ENCODE results near the gene ADGRE1. TPM values are rescaled to one million over a fixed set of nuclear protein-coding genes. Genes with fewer than 3 reads are reported as not detected.

ADGRE1 gene, protein sequence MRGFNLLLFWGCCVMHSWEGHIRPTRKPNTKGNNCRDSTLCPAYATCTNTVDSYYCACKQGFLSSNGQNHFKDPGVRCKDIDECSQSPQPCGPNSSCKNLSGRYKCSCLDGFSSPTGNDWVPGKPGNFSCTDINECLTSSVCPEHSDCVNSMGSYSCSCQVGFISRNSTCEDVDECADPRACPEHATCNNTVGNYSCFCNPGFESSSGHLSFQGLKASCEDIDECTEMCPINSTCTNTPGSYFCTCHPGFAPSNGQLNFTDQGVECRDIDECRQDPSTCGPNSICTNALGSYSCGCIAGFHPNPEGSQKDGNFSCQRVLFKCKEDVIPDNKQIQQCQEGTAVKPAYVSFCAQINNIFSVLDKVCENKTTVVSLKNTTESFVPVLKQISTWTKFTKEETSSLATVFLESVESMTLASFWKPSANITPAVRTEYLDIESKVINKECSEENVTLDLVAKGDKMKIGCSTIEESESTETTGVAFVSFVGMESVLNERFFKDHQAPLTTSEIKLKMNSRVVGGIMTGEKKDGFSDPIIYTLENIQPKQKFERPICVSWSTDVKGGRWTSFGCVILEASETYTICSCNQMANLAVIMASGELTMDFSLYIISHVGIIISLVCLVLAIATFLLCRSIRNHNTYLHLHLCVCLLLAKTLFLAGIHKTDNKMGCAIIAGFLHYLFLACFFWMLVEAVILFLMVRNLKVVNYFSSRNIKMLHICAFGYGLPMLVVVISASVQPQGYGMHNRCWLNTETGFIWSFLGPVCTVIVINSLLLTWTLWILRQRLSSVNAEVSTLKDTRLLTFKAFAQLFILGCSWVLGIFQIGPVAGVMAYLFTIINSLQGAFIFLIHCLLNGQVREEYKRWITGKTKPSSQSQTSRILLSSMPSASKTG
- not detected in 2 replicates for total RNA-seq

DNA sequence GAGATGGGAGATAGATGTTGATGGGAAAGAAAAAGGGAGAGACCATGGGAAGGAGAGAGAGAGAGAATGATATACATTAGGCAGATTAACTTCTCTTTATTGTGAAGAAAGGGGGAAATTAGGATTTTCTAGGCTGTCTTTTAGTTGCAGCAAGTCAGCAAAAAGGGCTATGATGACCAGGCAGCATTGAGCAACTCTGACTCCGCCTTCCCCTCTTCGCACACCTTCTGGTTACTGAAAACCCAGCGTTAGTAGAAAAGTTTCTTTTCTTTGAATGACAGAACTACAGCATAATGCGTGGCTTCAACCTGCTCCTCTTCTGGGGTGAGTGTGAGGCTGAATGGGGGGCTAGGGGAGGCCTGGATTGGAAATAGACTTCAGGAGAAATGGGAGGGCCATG, at the start of gene ADGRE1:
TSS of gene ADGRE1 (plus strand) at position 264 of the 400 bp plus-strand sequence. CDS start at position 294, 30 bp downstream.
- H3K4me3 ChIP-seq (ENCODE audit: low read depth, low read length) = no peak within 1 kb of the TSS
- TF ChIP-seq, protein P1, sequence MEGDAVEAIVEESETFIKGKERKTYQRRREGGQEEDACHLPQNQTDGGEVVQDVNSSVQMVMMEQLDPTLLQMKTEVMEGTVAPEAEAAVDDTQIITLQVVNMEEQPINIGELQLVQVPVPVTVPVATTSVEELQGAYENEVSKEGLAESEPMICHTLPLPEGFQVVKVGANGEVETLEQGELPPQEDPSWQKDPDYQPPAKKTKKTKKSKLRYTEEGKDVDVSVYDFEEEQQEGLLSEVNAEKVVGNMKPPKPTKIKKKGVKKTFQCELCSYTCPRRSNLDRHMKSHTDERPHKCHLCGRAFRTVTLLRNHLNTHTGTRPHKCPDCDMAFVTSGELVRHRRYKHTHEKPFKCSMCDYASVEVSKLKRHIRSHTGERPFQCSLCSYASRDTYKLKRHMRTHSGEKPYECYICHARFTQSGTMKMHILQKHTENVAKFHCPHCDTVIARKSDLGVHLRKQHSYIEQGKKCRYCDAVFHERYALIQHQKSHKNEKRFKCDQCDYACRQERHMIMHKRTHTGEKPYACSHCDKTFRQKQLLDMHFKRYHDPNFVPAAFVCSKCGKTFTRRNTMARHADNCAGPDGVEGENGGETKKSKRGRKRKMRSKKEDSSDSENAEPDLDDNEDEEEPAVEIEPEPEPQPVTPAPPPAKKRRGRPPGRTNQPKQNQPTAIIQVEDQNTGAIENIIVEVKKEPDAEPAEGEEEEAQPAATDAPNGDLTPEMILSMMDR (conservative IDR thresholded peaks at IDR 0.05; ENCODE audit: low read depth, low read length) = no peak
- DNase-seq (ENCODE audit: low read depth) = no peak

DNA sequence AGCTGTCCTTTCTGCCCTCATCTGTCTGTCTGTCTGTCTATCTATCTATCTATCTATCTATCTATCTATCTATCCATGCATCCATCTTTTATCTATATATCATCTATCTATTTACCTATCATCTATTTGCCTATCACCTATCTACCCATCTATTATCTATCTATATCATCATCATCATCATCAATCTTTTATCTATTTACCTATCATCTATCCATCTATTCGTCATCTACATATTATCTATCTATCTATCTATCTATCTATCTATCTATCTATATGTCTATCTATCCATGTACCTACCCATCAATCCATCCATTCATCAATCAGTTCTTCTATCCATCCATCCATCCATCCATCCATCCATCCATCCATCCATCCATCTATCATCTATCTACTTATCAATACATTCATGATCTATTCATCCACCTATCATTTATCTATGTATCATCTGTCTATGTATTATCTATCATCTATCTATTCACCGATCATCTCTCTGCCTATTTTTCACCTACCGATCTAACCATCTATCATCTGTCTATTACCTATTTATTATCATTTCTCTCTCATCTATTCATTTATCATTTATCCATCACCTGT, 49.2 kb upstream of the ADGRE1 start:
- no peak overlapping the region for H3K4me3 ChIP-seq (ENCODE audit: low read depth, low read length)
- no peak for DNase-seq (ENCODE audit: low read depth)
- TF ChIP-seq, protein P1 (conservative IDR thresholded peaks at IDR 0.05; ENCODE audit: low read depth, low read length) = no peak

DNA sequence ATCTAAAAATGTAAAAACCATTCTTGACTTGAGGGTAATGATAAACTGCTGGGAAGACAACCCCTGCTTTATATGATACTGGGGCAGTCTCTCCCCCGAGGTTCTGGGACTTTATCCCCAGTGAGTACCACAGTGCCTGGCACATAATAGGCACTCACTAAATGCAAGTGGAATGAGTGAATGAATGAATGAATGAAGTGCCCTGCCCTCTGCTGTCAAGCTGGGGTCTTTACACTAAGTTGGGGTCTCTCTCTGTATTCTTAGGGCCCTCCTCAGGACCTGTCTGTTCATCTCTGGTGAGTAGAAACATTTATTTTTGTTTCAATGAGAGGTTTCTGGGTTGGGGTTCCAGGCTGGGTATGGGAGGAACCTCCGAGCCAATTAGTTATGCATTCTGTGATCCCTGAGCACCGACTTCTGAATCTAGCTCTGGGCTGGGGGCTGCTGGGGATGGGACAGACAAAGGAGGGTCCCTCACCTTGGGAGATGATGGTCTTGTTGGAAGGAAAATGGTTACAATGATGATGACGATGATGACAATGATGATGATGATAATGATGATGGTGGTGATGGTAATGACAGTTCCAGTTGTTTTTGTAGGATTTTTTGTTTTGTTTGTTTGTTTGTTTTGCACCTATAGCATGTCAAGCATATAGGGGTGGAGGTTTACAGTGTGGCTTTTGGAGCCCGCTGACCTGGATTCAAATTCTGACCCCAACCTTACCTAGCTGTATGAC, 44.3 kb upstream of the ADGRE1 start:
- TF ChIP-seq, protein P1 (conservative IDR thresholded peaks at IDR 0.05; ENCODE audit: low read depth, low read length) = no peak
- H3K4me3 ChIP-seq (ENCODE audit: low read depth, low read length) = no peak overlapping the region
- no peak for DNase-seq (ENCODE audit: low read depth)

DNA sequence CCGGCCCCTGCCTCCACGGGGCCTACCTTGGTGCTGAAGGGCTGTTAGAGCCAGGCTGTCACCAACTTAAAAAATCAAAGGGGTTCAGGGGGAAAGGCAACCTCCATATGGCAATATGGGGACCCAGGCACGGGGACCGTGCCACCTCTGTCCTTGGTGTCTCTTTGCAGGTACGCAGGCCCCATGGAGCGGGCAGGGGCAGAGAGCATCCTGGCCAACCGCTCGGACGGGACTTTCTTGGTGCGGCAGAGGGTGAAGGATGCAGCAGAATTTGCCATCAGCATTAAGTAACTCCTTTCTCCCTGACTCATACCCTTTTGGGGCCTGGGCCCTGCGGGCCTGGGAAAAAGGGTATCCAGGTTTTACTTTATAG, 39.6 kb upstream of the ADGRE1 start:
- no peak overlapping the region for H3K4me3 ChIP-seq (ENCODE audit: low read depth, low read length)
- TF ChIP-seq, protein P1 (conservative IDR thresholded peaks at IDR 0.05; ENCODE audit: low read depth, low read length) = no peak
- no peak for DNase-seq (ENCODE audit: low read depth)

DNA sequence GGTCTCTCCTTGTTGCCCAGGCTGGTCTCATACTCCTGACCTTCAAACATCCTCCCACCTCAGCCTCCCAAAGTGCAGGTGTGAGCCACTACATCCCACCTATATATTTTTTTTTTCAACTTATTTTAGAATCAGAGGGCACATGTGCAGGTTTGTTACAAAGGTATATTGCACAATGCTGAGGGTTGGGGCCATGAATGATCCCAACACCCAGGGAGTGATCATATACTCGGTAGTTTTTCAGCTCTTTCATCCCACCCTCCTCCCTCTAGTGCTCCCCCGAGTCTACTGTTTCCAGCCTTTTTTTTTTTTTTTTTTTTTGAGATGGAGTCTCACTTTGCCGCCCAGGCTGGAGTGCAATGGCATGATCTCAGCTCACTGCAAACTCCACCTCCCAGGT, 38.4 kb upstream of the ADGRE1 start:
- TF ChIP-seq, protein P1 (conservative IDR thresholded peaks at IDR 0.05; ENCODE audit: low read depth, low read length) = no peak
- no peak for DNase-seq (ENCODE audit: low read depth)
- no peak overlapping the region for H3K4me3 ChIP-seq (ENCODE audit: low read depth, low read length)

DNA sequence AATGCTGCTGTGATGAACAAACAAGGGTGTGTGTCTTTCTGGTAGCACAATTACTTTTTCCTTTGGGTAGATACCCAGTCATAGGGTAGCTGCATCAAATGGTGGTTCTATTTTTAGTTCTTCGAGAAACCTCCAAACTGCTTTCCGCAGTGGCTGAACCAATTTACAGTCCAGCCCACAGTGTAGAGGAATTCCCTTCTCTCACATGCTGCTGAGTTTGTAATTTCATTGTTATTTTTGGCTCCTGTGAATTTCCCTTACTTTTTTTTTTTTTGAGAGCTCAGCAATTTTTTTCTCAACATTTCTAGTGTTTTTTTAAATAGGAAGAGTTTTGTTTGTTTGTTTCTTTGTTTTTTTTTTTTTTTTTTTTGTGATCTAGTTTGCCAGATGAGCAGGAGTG, 37.5 kb upstream of the ADGRE1 start:
- TF ChIP-seq, protein P1 (conservative IDR thresholded peaks at IDR 0.05; ENCODE audit: low read depth, low read length) = no peak
- no peak for DNase-seq (ENCODE audit: low read depth)
- H3K4me3 ChIP-seq (ENCODE audit: low read depth, low read length) = no peak overlapping the region

Data from epithelial cell of proximal tubule (primary cell).